CD4-positive, alpha-beta T cell treated with Interleukin-4 for 4 hours (primary cell): ENCODE results near the gene NDUFB10.
A peak's percentile ranks its signal among the peaks of the same experiment; 100 is the strongest.

ENCODE experiments used
- DNase-seq: peaks from one replicate; pipeline ENCODE4 v3.0.0-alpha.2; 2020

The NDUFB10 gene

GRCh38 chr16:1973461-1974156 lies 14.3 kb downstream of the NDUFB10 start:
- no peak for DNase-seq

- no peak for DNase-seq
Observed at GRCh38 chr16:1974157-1975070, 15.1 kb downstream of the NDUFB10 start.

GRCh38 chr16:1975432-1976215 lies 16.3 kb downstream of the NDUFB10 start:
- DNase-seq = no peak

GRCh38 chr16:1976216-1976520 lies 16.8 kb downstream of the NDUFB10 start:
- DNase-seq = no peak

GRCh38 chr16:1976951-1977874 lies 17.9 kb downstream of the NDUFB10 start:
- DNase-seq = no peak

- no peak for DNase-seq
Observed at GRCh38 chr16:1977875-1978268, 18.5 kb downstream of the NDUFB10 start.

- DNase-seq = no peak
Observed at GRCh38 chr16:1978476-1979120, 19.3 kb downstream of the NDUFB10 start.

- no peak for DNase-seq
Observed at GRCh38 chr16:1979271-1980029, 20.1 kb downstream of the NDUFB10 start.

GRCh38 chr16:1980030-1980769 lies 20.9 kb downstream of the NDUFB10 start:
- no peak for DNase-seq

GRCh38 chr16:1980770-1981087 lies 21.4 kb downstream of the NDUFB10 start:
- DNase-seq = no peak

GRCh38 chr16:1981398-1981836 lies 22.1 kb downstream of the NDUFB10 start, which contains the start of gene NOXO1:
TSS of gene NOXO1 (minus strand) at chr16:1981469. CDS start at chr16:1981179, 290 bp downstream.
- DNase-seq = no peak

GRCh38 chr16:1982013-1982433 lies 22.7 kb downstream of the NDUFB10 start:
- DNase-seq = no peak

GRCh38 chr16:1982991-1983543 lies 23.7 kb downstream of the NDUFB10 start:
- no peak for DNase-seq

- peak; percentile 68 for DNase-seq
Observed at GRCh38 chr16:1983544-1984346, 24.4 kb downstream of the NDUFB10 start, which contains the start of gene GFER. TSS of gene GFER (plus strand) at chr16:1984193. CDS start at chr16:1984219, 26 bp downstream.

- DNase-seq = no peak
Observed at GRCh38 chr16:1984347-1985225, 25.2 kb downstream of the NDUFB10 start.

GRCh38 chr16:1985466-1986150 lies 26.3 kb downstream of the NDUFB10 start:
- no peak for DNase-seq

GRCh38 chr16:1987198-1987597 lies 27.9 kb downstream of the NDUFB10 start:
- no peak for DNase-seq
